ENCODE results near the gene GBP7.
A peak's percentile ranks its signal among the peaks of the same experiment; 100 is the strongest.
"Not testable (repeated sequence)": the region's sequence is repeated elsewhere in the genome, so short reads cannot be mapped to it uniquely, and the experiment has no call there.

Gene GBP7, protein sequence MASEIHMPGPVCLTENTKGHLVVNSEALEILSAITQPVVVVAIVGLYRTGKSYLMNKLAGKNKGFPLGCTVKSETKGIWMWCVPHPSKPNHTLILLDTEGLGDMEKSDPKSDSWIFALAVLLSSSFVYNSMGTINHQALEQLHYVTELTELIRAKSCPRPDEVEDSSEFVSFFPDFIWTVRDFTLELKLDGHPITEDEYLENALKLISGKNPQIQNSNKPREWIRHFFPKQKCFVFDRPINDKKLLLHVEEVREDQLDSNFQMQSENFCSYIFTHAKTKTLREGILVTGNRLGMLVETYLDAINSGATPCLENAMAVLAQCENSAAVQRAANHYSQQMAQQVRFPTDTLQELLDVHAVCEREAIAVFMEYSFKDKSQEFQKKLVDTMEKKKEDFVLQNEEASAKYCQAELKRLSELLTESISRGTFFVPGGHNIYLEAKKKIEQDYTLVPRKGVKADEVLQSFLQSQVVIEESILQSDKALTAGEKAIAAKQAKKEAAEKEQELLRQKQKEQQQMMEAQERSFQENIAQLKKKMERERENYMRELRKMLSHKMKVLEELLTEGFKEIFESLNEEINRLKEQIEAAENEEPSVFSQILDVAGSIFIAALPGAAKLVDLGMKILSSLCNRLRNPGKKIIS

GRCh38 chr1:89175601-89176256, at the start of gene GBP7:
Gene GBP7, minus strand, starts transcription at chr1:89176003. Its CDS starts 4,068 bp downstream, at chr1:89171935.
- no peak for DNase-seq

DNA sequence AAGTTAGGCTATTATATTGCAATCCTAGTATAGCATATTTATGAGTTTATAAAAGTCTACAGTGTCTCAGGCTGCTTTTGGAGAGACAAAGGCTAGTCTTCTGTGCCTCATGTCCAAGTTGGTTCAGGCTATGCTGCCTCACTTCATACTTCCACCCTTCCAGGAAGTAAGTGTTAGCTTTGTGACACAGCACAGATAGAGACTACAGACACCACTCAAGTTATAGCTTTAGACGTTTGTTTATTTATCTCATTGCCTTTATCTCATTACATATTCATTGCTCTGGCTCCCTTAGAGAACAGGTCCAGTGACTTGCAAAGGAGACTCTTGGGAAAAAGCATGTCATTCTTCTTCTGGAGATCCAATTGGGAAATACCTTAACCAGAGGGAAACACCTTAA, 45.5 kb upstream of the GBP7 start:
- peak; percentile 80 for DNase-seq

DNA sequence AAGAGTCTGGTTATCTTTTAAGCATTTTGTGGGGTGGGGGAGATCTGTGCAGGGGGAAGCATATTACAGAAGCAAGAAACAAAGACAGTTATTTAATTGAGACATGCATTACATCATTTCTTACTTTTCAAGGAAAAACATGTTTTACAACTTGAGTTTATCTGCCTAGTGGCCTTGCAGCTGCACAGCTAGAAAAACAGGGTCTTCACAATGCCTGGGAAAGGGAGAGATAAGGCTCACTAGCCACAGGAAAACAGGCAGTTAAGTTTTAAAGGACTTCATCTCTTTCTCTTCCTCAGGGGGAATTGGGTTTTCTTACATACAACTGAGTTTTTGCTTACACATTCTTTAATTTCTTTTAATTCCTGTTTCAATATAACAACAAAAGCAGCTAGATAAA, 44.0 kb upstream of the GBP7 start:
- DNase-seq, result not testable (repeated sequence)

GRCh38 chr1:89218941-89219340, 43.1 kb upstream of the GBP7 start:
- not testable (repeated sequence) for DNase-seq

GRCh38 chr1:89213347-89213746, 37.5 kb upstream of the GBP7 start:
- no peak for DNase-seq

DNA sequence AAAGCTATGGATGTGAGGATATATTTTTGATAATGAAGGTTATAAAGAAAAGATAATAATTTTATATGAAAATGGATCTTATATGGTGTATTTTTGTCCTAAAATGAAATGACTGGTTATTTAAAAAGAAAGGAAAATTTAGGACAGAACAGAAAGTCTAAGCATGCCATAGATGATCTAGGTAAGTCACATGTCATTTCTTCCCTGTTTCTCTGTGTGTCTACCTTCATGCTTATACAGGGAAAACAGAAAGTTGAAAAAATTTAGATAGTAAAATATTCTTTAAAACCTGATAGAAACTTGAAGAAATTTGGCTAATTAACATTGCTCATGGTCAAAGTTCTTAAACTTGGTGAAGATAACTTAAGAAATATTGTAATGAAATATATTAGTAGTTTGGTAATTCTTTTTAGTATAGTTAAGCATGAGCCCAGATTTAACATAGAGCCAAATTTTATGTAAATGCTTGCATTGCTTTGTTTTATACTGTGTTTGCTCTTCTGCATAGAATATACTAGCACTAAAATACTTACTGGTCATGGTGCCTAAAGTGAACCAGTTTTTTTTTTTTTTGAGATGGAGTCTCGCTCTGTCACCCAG, 35.3 kb upstream of the GBP7 start:
- peak; percentile 16 for DNase-seq

GRCh38 chr1:89206373-89206772, 30.6 kb upstream of the GBP7 start:
- no peak for DNase-seq

- no peak for DNase-seq
These were observed 27.4 kb upstream of the GBP7 start for GRCh38 chr1:89203166-89203565.

- no peak for DNase-seq
These were observed 25.4 kb upstream of the GBP7 start for GRCh38 chr1:89201106-89201794.

GRCh38 chr1:89200663-89201062, 24.9 kb upstream of the GBP7 start:
- DNase-seq, result no peak

GRCh38 chr1:89199525-89200031, 23.8 kb upstream of the GBP7 start:
- DNase-seq, result no peak

DNA sequence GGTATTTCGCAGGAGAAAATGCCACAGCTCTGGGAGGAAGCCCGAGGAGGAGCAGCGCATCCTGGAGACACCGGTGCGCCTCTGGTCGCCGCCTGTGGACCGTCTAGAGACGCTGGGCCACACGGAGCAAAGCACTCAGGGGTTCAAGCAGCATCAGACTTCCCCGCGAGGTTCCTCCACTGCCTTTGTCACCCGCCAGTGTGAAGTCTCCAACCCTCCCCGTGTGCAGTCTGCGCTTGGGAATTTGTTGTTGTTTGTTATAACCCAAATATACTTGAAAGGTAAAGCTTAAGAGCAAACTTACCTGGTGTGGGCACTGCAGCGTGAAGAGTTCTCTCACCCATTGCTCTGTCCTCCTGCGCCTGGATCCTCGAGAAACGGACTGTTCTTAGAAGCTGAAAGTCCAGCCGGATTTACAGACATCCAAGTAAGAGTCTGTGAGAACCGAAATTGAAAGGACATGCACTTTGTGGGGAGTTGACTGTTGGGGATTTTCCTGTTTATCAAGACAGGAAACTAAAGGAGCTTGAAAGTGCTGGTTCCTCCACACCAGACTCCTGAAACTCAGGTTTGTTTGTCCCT, 22.8 kb upstream of the GBP7 start, which contains the start of gene GBP4:
GBP4 (minus strand) TSS at position 452 of the 582 bp plus-strand sequence; CDS start at position 344, 108 bp downstream.
- DNase-seq, result peak; percentile 50

- no peak for DNase-seq
These were observed 22.3 kb upstream of the GBP7 start for GRCh38 chr1:89198081-89198480.

GRCh38 chr1:89195476-89195875, 19.7 kb upstream of the GBP7 start:
- no peak for DNase-seq

- DNase-seq, result no peak
These were observed 15.5 kb upstream of the GBP7 start for GRCh38 chr1:89191314-89191713.

- no peak for DNase-seq
These were observed 14.2 kb upstream of the GBP7 start for GRCh38 chr1:89190017-89190416.

- DNase-seq, result no peak
These were observed 3.5 kb upstream of the GBP7 start for GRCh38 chr1:89179343-89179742.

DNA sequence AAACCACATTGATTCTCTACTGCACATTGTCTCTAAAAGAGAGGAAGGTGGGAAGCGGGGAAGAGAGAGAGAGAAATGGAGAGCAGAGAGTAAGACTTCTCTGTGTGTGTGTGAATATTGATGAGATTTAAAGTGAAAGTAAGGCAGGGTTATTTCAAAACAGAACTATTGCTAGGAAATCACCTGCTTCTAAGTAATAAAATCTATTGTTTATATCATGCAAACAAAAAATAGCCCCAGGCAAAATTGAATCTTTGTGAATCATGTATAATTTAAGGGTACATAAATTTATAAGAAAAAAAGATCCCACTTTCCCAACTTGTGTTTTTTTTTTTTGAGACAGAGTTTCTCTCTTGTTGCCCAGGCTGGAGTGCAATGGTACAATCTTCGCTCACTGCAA, 1.2 kb upstream of the GBP7 start:
- DNase-seq, result no peak

GRCh38 chr1:89174491-89174890, 1.3 kb downstream of the GBP7 start:
- no peak for DNase-seq

DNA sequence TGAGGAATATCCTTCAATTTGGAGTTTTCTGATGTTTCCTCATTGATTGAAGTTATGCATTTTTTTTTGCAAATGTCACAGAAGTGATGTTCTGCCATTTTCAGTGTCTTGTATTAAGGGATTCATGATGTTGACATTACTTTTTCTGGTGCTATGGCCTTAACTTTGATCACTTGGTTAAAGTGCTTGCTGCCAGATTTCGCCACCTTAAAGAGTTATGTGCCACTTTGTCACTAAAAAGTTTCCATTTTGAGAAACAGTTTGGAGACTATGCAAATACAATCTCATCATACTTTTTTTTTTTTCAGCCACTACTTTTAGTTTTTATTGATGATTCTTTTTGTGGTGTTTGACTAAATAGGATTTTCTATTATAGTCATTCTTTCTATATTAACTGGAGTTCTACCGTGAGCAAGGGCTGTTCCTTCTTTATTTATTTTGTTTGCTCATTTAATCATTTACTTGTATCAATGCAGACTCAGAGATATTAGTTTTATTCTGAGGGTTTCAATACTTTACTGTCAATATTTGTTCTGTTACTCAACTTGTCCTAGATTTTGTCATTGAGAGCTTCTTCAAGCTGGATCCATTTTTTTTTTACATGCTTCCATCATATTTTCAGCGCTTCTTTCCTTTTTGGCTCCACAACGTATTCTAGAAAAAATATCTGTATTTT, 3.2 kb downstream of the GBP7 start:
- peak; percentile 40 for DNase-seq

GRCh38 chr1:89171067-89171438, 4.8 kb downstream of the GBP7 start:
- no peak for DNase-seq
